Hepatocyte (in vitro differentiated cells): Measurements from ENCODE around the gene PSMB3. TPM values are rescaled to one million over a fixed set of nuclear protein-coding genes. Genes with fewer than 3 reads are reported as not detected.

Source experiments
- DNase-seq: peaks from one replicate; pipeline ENCODE4 v3.0.0-alpha.2; 2016; ENCODE audit warnings: low spot score
- H2AFZ ChIP-seq: fragments of 200-600 bp; sonication (generic); 2 replicates; pipeline ENCODE4 v1.6.0; 2016; ENCODE audit warnings: antibody characterized with exemption, mild to moderate bottlenecking
- H3K27ac ChIP-seq: fragments of 200-600 bp; sonication (generic); 2 replicates; pipeline ENCODE4 v1.5.1; 2016; ENCODE audit warnings: mild to moderate bottlenecking
- H3K27me3 ChIP-seq: fragments of 200-600 bp; sonication (generic); 2 replicates; pipeline ENCODE4 v1.6.1; 2016
- H3K36me3 ChIP-seq: fragments of 200-600 bp; sonication (generic); replicated peaks from 2 replicates; pipeline ENCODE4 v1.5.1; 2016; ENCODE audit warnings: low read depth; ENCODE audit not compliant: insufficient read depth
- H3K4me1 ChIP-seq: fragments of 200-600 bp; sonication (generic); 2 replicates; pipeline ENCODE4 v1.5.1; 2016; ENCODE audit warnings: mild to moderate bottlenecking, moderate library complexity; ENCODE audit not compliant: insufficient read depth
- H3K4me2 ChIP-seq: fragments of 200-600 bp; sonication (generic); 2 replicates; pipeline ENCODE4 v1.6.0; 2016
- H3K4me3 ChIP-seq: fragments of 200-600 bp; sonication (generic); 2 replicates; pipeline ENCODE4 v1.5.1; 2016; ENCODE audit warnings: mild to moderate bottlenecking
- H3K79me2 ChIP-seq: fragments of 200-600 bp; sonication (generic); 2 replicates; pipeline ENCODE4 v1.6.0; 2017; ENCODE audit warnings: mild to moderate bottlenecking
- H3K9me2 ChIP-seq: fragments of 200-600 bp; sonication (generic); replicated peaks from 2 replicates; pipeline ENCODE4 v1.6.0; 2017; ENCODE audit warnings: mild to moderate bottlenecking; ENCODE audit not compliant: insufficient read depth
- H3K9me3 ChIP-seq: fragments of 200-600 bp; sonication (generic); 2 replicates; pipeline ENCODE4 v1.5.1; 2016; ENCODE audit warnings: low read depth, mild to moderate bottlenecking
- H4K20me1 ChIP-seq: fragments of 200-600 bp; sonication (generic); 2 replicates; pipeline ENCODE4 v1.6.0; 2016; ENCODE audit warnings: mild to moderate bottlenecking; ENCODE audit not compliant: insufficient read depth, poor library complexity, severe bottlenecking
- CTCF ChIP-seq: fragments of 200-600 bp; sonication (generic); IDR thresholded peaks from 2 replicates; pipeline ENCODE4 v1.5.1; 2016; ENCODE audit warnings: antibody characterized with exemption, mild to moderate bottlenecking; ENCODE audit not compliant: poor library complexity
- EZH2 ChIP-seq: fragments of 200-600 bp; sonication (generic); IDR thresholded peaks from 2 replicates; pipeline ENCODE4 v1.6.1; 2016; ENCODE audit warnings: antibody characterized with exemption, mild to moderate bottlenecking, borderline replicate concordance
- EZH2phosphoT487 ChIP-seq: fragments of 200-600 bp; sonication (generic); IDR thresholded peaks from one replicate; pipeline ENCODE4 v1.6.1; 2018; ENCODE audit warnings: antibody characterized with exemption, mild to moderate bottlenecking, low read depth, moderate library complexity; ENCODE audit not compliant: unreplicated experiment, severe bottlenecking
- WGBS: methylation state at CpG from one replicate; pipeline ENCODE4 v1.1.6; 2016; ENCODE audit warnings: low lambda C conversion rate; ENCODE audit errors: missing lambda C conversion rate; 5-methylcytosine and 5-hydroxymethylcytosine counted together
- microRNA-seq: library from miRNA; unstranded; fragments of <30 nt; microRNA quantifications from one replicate; pipeline ENCODE4, GENCODE V29; 2017
- polyA plus RNA-seq: library from polyadenylated mRNA; unstranded; fragments of >200 nt; fragmentation: Nextera tagmentation; extraction: Ambion mirVana; gene quantifications from 2 replicates; pipeline ENCODE4 v1.2.1, GENCODE V29; 2016
- small RNA-seq: library from RNA; depleted of rRNA; stranded (forward); fragments of <200 nt; gene quantifications from one replicate; pipeline ENCODE3, GENCODE V24; 2014
- total RNA-seq: library from RNA; depleted of rRNA; stranded (reverse); fragments of >200 nt; gene quantifications from 2 replicates; pipeline ENCODE4 v1.2.3, GENCODE V29; 2014

The PSMB3 gene
- total and polyA plus RNA-seq, 2 experiments from 2014 or later, result 127 to 275 TPM

DNA sequence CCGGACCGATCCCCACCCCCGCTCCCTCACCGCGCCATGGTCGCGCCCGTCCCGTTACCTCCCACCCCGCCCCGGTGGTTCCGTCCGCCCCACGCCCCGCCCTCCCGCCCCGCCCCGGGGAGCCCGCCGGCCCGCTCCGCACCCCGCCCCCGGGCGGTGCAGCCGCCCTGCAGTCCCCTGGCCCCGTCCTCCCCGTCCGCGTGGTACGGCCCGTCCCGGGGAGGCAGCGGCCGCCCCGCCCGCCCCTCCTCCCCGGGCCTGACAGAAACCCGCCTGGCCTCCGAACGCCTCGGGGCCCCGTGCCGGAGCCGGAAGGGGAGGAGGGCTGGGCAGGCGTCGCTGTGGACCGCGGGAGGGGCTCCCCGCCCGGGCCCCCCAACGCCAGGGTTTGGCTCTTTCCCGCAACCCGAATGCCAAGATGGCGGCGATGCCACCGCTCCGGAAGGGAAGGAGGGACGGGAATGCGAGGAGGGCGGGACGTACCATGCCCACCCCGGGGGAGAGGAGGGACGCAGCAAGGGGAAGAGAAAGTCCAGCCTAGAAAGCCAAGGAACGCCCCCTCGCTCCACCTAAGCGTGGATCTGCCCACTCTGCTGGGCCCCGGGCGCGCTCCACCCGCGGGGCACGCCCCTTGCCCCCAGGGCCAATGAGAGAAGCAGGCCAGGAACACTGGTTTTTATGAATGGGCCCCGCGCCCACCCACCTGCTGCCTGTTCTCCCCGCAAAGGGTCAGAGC, 47.1 kb downstream of the PSMB3 start, which contains the start of gene PIP4K2B:
Gene PIP4K2B, minus strand, starts transcription at position 56 of the 736 bp plus-strand sequence. CDS start 132 bp downstream, outside the sequence.
- peak within 1 kb of the TSS; percentile 71 for H3K4me3 ChIP-seq
- no peaks in the 10 kb centered on the region for H3K9me3 ChIP-seq
- no peaks in the 10 kb centered on the region for H3K27me3 ChIP-seq
- H3K4me1 ChIP-seq, result peaks cover 22% of the 10 kb centered on the region
- H4K20me1 ChIP-seq, result peaks cover 26% of the 10 kb centered on the region
- H3K79me2 ChIP-seq, result peaks cover 43% of the 10 kb centered on the region
- under 1% methylated on average over 12 of the region's 76 CpGs for WGBS
- peak; percentile 98 for DNase-seq
- TF ChIP-seq EZH2, result no peak
- TF ChIP-seq CTCF, result no peak
- TF ChIP-seq EZH2phosphoT487, result no peak
- peak within 1 kb of the TSS; percentile 77 for H2AFZ ChIP-seq
- H3K36me3 ChIP-seq, result no peaks in the 10 kb centered on the region
- peak within 1 kb of the TSS; percentile 100 for H3K27ac ChIP-seq
- peak within 1 kb of the TSS; percentile 85 for H3K4me2 ChIP-seq
- H3K9me2 ChIP-seq, result no peaks in the 10 kb centered on the region

- Histone ChIP-seq H3K4me1 (peaks cover 22% of the 10 kb centered on the region), H3K36me3 (no peaks in the 10 kb centered on the region), H3K4me2 (peak overlapping the region; percentile 75), H3K27me3 (no peaks in the 10 kb centered on the region), H3K9me3 (no peaks in the 10 kb centered on the region), H3K4me3 (peak overlapping the region; percentile 1), H3K27ac (peak overlapping the region; percentile 100), H3K9me2 (no peaks in the 10 kb centered on the region), H4K20me1 (peaks cover 26% of the 10 kb centered on the region), H2AFZ (no peak overlapping the region), H3K79me2 (peaks cover 38% of the 10 kb centered on the region)
- no peak for DNase-seq
- no peak for TF ChIP-seq CTCF
- no peak for TF ChIP-seq EZH2
- TF ChIP-seq EZH2phosphoT487, result no peak
- 23% methylated on average over 14 of the region's 14 CpGs for WGBS
Measured at GRCh38 chr17:38800237-38800760, 47.8 kb downstream of the PSMB3 start.

GRCh38 chr17:38809828-38810227, 57.3 kb downstream of the PSMB3 start:
- WGBS, result 98% methylated on average over 7 of the region's 7 CpGs
- no peaks in the 10 kb centered on the region for H3K27me3 ChIP-seq

More at GRCh38 chr17:38809828-38810227, 57.3 kb downstream of the PSMB3 start:
- H3K4me1 ChIP-seq, result no peaks in the 10 kb centered on the region
- no peak overlapping the region for H3K27ac ChIP-seq
- H3K79me2 ChIP-seq, result no peaks in the 10 kb centered on the region
- no peaks in the 10 kb centered on the region for H3K9me2 ChIP-seq
- H3K9me3 ChIP-seq, result no peaks in the 10 kb centered on the region
- H2AFZ ChIP-seq, result no peak overlapping the region
- no peak for DNase-seq
- H3K4me2 ChIP-seq, result no peak overlapping the region
- H3K4me3 ChIP-seq, result no peak overlapping the region
- H3K36me3 ChIP-seq, result no peaks in the 10 kb centered on the region
- H4K20me1 ChIP-seq, result no peaks in the 10 kb centered on the region
- TF ChIP-seq CTCF, result no peak

Small RNA genes within 50 kb of the gene (microRNA-seq; reads per million reads assigned to microRNA genes)
- 4.5 reads per million, percentile 5 among the genes with 10 or more reads in this experiment for gene MIR4726

Small RNA genes within 50 kb of the gene (small RNA-seq; reads per million reads assigned to genes)
- gene MIR4726 (not detected), gene RNA5SP440 (4.5 reads per million, percentile 92 among the genes with 10 or more reads in this experiment), gene RNU6-866P (not detected)

Other genes starting within 250 kb of the PSMB3 start
- gene SRCIN1, start 146.8 kb upstream of the PSMB3 start, total RNA-seq, result 0.90 and 1.4 TPM in 2 replicates
- gene SRCIN1, start 146.8 kb upstream of the PSMB3 start, polyA plus RNA-seq, result 0.82 and 1.2 TPM in 2 replicates
- 0.92 and 0.93 TPM in 2 replicates for gene EPOP, start 77.8 kb upstream of the PSMB3 start, total RNA-seq
- 0.37 and 0.45 TPM in 2 replicates for gene EPOP, start 77.8 kb upstream of the PSMB3 start, polyA plus RNA-seq
- gene MLLT6, start 47.5 kb upstream of the PSMB3 start, total RNA-seq, result 27.5 and 31.2 TPM in 2 replicates
- 10.6 and 11.0 TPM in 2 replicates for gene MLLT6, start 47.5 kb upstream of the PSMB3 start, polyA plus RNA-seq
- gene CISD3, start 22.4 kb upstream of the PSMB3 start, total RNA-seq, result 4.9 and 5.0 TPM in 2 replicates
- 37.0 and 41.6 TPM in 2 replicates for gene CISD3, start 22.4 kb upstream of the PSMB3 start, polyA plus RNA-seq
- gene PCGF2, start 4.4 kb upstream of the PSMB3 start, total RNA-seq, result 7.2 and 8.7 TPM in 2 replicates
- 11.0 and 13.0 TPM in 2 replicates for gene PCGF2, start 4.4 kb upstream of the PSMB3 start, polyA plus RNA-seq
- 39.3 and 46.8 TPM in 2 replicates for gene PIP4K2B, start 46.8 kb downstream of the PSMB3 start, total RNA-seq
- 8.2 and 11.1 TPM in 2 replicates for gene PIP4K2B, start 46.8 kb downstream of the PSMB3 start, polyA plus RNA-seq
- gene CWC25, start 72.6 kb downstream of the PSMB3 start, total RNA-seq, result 10.0 and 11.0 TPM in 2 replicates
- 16.5 and 18.5 TPM in 2 replicates for gene CWC25, start 72.6 kb downstream of the PSMB3 start, polyA plus RNA-seq
- gene RPL23, start 101.0 kb downstream of the PSMB3 start, total RNA-seq, result 1,384 and 1,482 TPM in 2 replicates
- gene RPL23, start 101.0 kb downstream of the PSMB3 start, polyA plus RNA-seq, result 479 and 491 TPM in 2 replicates
- gene LASP1, start 117.3 kb downstream of the PSMB3 start, total RNA-seq, result 214 and 238 TPM in 2 replicates
- 131 and 141 TPM in 2 replicates for gene LASP1, start 117.3 kb downstream of the PSMB3 start, polyA plus RNA-seq
- gene FBXO47, start 214.7 kb downstream of the PSMB3 start, total RNA-seq, result not detected in 2 replicates
- not detected in 2 replicates for gene FBXO47, start 214.7 kb downstream of the PSMB3 start, polyA plus RNA-seq